A549 (cell line): ENCODE measurements around the gene KLLN. TPM values are rescaled to one million over a fixed set of nuclear protein-coding genes. Genes with fewer than 3 reads are reported as not detected.

Experiments used
- ATAC-seq, 2 experiments: fragments of 200-7000 bp in 1 of 2; fragments of >200 bp in 1 of 2; cut with Nextera tagmentation in 1 of 2; cut with Tn5 transposase in 1 of 2; 3 replicates each; pipeline versions ENCODE4 v1.8.0 to v1.9.1; 2018 to 2020; ENCODE audit warnings: mild to moderate bottlenecking in 1 of 2, moderate library complexity in 1 of 2
- CTCF ChIA-PET: fragments of 300-600 bp; sonication (Branson Sonifier 250); formaldehyde crosslinking; extraction: SDS; loops from one replicate; lab custom pipeline; 2021; ENCODE audit warnings: antibody characterized with exemption, inconsistent platforms; lab: Yijun Ruan, JAX
- POLR2A ChIA-PET: fragments of 350-600 bp; formaldehyde crosslinking; extraction: SDS; loops from one replicate; lab custom pipeline; 2021; ENCODE audit warnings: antibody characterized with exemption, inconsistent platforms; lab: Yijun Ruan, JAX
- DNase-seq, 2 experiments: peaks; one replicate each; pipeline versions ENCODE4 v3.0.0 to v3.0.0-alpha.2; 2011 to 2016; ENCODE audit warnings: low read depth in 1 of 2, low spot score in 1 of 2
- FAIRE-seq: peaks from 2 replicates; lab custom pipeline; 2011; peaks lifted over from hg19 to GRCh38; lab: Jason Lieb, UNC
- H3K27ac ChIP-seq, 2 experiments: fragments of >200 bp; sonication (Bioruptor Twin); formaldehyde crosslinking; 3 replicates each; pipeline ENCODE4 v1.5.1; 2016 to 2017
- H3K4me1 ChIP-seq: fragments of >200 bp; sonication (Bioruptor Twin); formaldehyde crosslinking; 3 replicates; pipeline ENCODE4 v1.6.1; 2016
- H3K4me2 ChIP-seq: fragments of >200 bp; sonication (Bioruptor Twin); formaldehyde crosslinking; 3 replicates; pipeline ENCODE4 v1.6.1; 2016
- H3K4me3 ChIP-seq: fragments of >200 bp; sonication (Bioruptor Twin); formaldehyde crosslinking; 3 replicates; pipeline ENCODE4 v1.5.1; 2016
- H3K9me3 ChIP-seq: fragments of >200 bp; sonication (Bioruptor Twin); formaldehyde crosslinking; 3 replicates; pipeline ENCODE4 v1.6.1; 2016
- BHLHE40 ChIP-seq: IDR thresholded peaks from 2 replicates; pipeline ENCODE4 v1.6.1; 2012; ENCODE audit warnings: low read depth, low read length, inconsistent platforms
- CBX8 ChIP-seq: fragments of 200-600 bp; sonication (generic); IDR thresholded peaks from 2 replicates; pipeline ENCODE4 v1.6.1; 2016
- CHD2 ChIP-seq: fragments of 150-350 bp; IDR thresholded peaks from 2 replicates; pipeline ENCODE4 v1.6.1; 2014; ENCODE audit warnings: low read length; ENCODE audit not compliant: partially characterized antibody
- CHD4 ChIP-seq: fragments of 200-600 bp; sonication (generic); IDR thresholded peaks from 2 replicates; pipeline ENCODE4 v1.6.1; 2016; ENCODE audit warnings: antibody characterized with exemption, mild to moderate bottlenecking, borderline replicate concordance
- CTCF ChIP-seq: fragments of >200 bp; sonication (Bioruptor Twin); formaldehyde crosslinking; IDR thresholded peaks from 3 replicates; pipeline ENCODE4 v1.5.1; 2016
- FOSL2 ChIP-seq, 2 experiments: fragments of 450-650 bp in 1 of 2; fragments of >200 bp in 1 of 2; sonication (Bioruptor Twin) in 1 of 2; formaldehyde crosslinking; IDR thresholded peaks; 2 replicates each; pipeline versions ENCODE4 v1.5.0 to v1.6.1; 2016 to 2020; ENCODE audit warnings: mild to moderate bottlenecking in 1 of 2, moderate library complexity in 1 of 2
- FOXS1 ChIP-seq: fragments of 250-450 bp; sonication (Bioruptor Pico); IDR thresholded peaks from 2 replicates; pipeline ENCODE4 v1.5.0; 2020; ENCODE audit warnings: mild to moderate bottlenecking, moderate library complexity
- HOXA7 ChIP-seq: fragments of 250-450 bp; sonication (Bioruptor Pico); IDR thresholded peaks from 2 replicates; pipeline ENCODE4 v1.5.0; 2020; ENCODE audit warnings: mild to moderate bottlenecking, moderate library complexity
- HOXB5 ChIP-seq: fragments of 250-450 bp; sonication (Bioruptor Pico); IDR thresholded peaks from 2 replicates; pipeline ENCODE4 v1.5.0; 2020; ENCODE audit warnings: mild to moderate bottlenecking, moderate library complexity
- JUN ChIP-seq, 2 experiments: fragments of >200 bp; sonication (Bioruptor Twin); formaldehyde crosslinking; IDR thresholded peaks; 2 replicates in 1 of 2; 3 replicates in 1 of 2; pipeline ENCODE4 v1.6.1; 2016 to 2017
- MAFK ChIP-seq: fragments of 450-650 bp; IDR thresholded peaks from 2 replicates; pipeline ENCODE4 v1.6.1; 2014; ENCODE audit not compliant: partially characterized antibody
- MAX ChIP-seq: IDR thresholded peaks from 2 replicates; pipeline ENCODE4 v1.6.1; 2012
- NR3C1 ChIP-seq: fragments of >200 bp; sonication (Bioruptor Twin); formaldehyde crosslinking; IDR thresholded peaks from 3 replicates; pipeline ENCODE4 v1.6.1; 2017
- PHF8 ChIP-seq: fragments of 200-600 bp; sonication (generic); IDR thresholded peaks from 2 replicates; pipeline ENCODE4 v1.6.1; 2016; ENCODE audit warnings: low read depth, mild to moderate bottlenecking, antibody characterized with exemption, moderate library complexity, borderline replicate concordance
- POLR2A ChIP-seq: IDR thresholded peaks from 2 replicates; pipeline ENCODE4 v1.6.1; 2012; ENCODE audit warnings: mild to moderate bottlenecking, low read length
- POLR2AphosphoS2 ChIP-seq: conservative IDR thresholded peaks from 2 replicates; pipeline ENCODE4 v1.6.1; 2012; ENCODE audit warnings: low read length, improper control_type of control experiment, inconsistent platforms
- RAD21 ChIP-seq, 2 experiments: fragments of >200 bp in 1 of 2; sonication (Bioruptor Twin) in 1 of 2; formaldehyde crosslinking in 1 of 2; IDR thresholded peaks in 1 of 2; conservative IDR thresholded peaks in 1 of 2; 2 replicates in 1 of 2; 3 replicates in 1 of 2; pipeline ENCODE4 v1.6.1; 2012 to 2018; ENCODE audit warnings: inconsistent platforms in 1 of 2
- RARB ChIP-seq: fragments of 250-450 bp; sonication (Bioruptor Pico); IDR thresholded peaks from 2 replicates; pipeline ENCODE4 v1.8.0; 2021; ENCODE audit warnings: mild to moderate bottlenecking, moderate library complexity
- REST ChIP-seq: fragments of 200-600 bp; sonication (generic); IDR thresholded peaks from 2 replicates; pipeline ENCODE4 v1.6.1; 2016; ENCODE audit warnings: antibody characterized with exemption, mild to moderate bottlenecking, moderate library complexity
- RFX5 ChIP-seq: fragments of 450-650 bp; IDR thresholded peaks from 2 replicates; pipeline ENCODE4 v1.7.1; 2014; ENCODE audit warnings: antibody characterized with exemption, mild to moderate bottlenecking, moderate library complexity
- SMC3 ChIP-seq: fragments of >200 bp; sonication (Bioruptor Twin); formaldehyde crosslinking; IDR thresholded peaks from 3 replicates; pipeline ENCODE4 v1.6.1; 2018; ENCODE audit warnings: inconsistent platforms
- TFCP2L1 ChIP-seq: fragments of 250-450 bp; sonication (Bioruptor Pico); IDR thresholded peaks from 2 replicates; pipeline ENCODE4 v1.5.0; 2021; ENCODE audit warnings: mild to moderate bottlenecking
- ZC3H11A ChIP-seq: fragments of 450-650 bp; IDR thresholded peaks from 2 replicates; pipeline ENCODE4 v1.6.1; 2014; ENCODE audit warnings: antibody characterized with exemption, mild to moderate bottlenecking
- ZFP36 ChIP-seq: fragments of 450-650 bp; IDR thresholded peaks from 2 replicates; pipeline ENCODE4 v1.6.1; 2014; ENCODE audit warnings: borderline replicate concordance; ENCODE audit not compliant: partially characterized antibody
- ZNF302 ChIP-seq: fragments of 250-450 bp; sonication (Bioruptor Pico); IDR thresholded peaks from 2 replicates; pipeline ENCODE4 v1.9.0; 2021; ENCODE audit warnings: inconsistent platforms, mild to moderate bottlenecking, moderate library complexity
- WGBS: methylation state at CpG from one replicate; pipeline ENCODE4 v1.1.6; 2017; ENCODE audit errors: missing lambda C conversion rate; 5-methylcytosine and 5-hydroxymethylcytosine counted together
- polyA plus RNA-seq, 4 experiments: library from polyadenylated mRNA; depleted of rRNA in 3 of 4; stranded (reverse); fragments of >200 nt; fragmentation: RNase III in 1 of 4; extraction: RNeasy Plus Mini Kit Qiagen cat#74134 plus additional on column Dnase treatment in 1 of 4; gene quantifications; 2 replicates in 3 of 4; 3 replicates in 1 of 4; pipeline ENCODE4 v1.2.3, GENCODE V29; 2011 to 2017
- TF ChIP-seq, protein P1 (sequence below): IDR thresholded peaks from 2 replicates; pipeline ENCODE4 v1.6.1; 2012; ENCODE audit warnings: low read depth, borderline replicate concordance
- TF ChIP-seq, protein P2 (sequence below): fragments of 450-650 bp; IDR thresholded peaks from 2 replicates; pipeline ENCODE4 v1.6.1; 2014; ENCODE audit warnings: antibody characterized with exemption

KLLN gene
- polyA plus RNA-seq, 2 of the 4 experiments (the other 2 are of a cell fraction), result 0.57 to 0.58 TPM

- FAIRE-seq, result no peak
- POLR2A ChIA-PET, result interaction anchor here (2.7 kb wide), 1 partner anchor 10 kb away, joined by 15 read pairs; the partner anchor contains the start of genes KLLN and PTEN
These were observed 11.2 kb downstream of the KLLN start for GRCh38 chr10:87852089-87852488.

DNA sequence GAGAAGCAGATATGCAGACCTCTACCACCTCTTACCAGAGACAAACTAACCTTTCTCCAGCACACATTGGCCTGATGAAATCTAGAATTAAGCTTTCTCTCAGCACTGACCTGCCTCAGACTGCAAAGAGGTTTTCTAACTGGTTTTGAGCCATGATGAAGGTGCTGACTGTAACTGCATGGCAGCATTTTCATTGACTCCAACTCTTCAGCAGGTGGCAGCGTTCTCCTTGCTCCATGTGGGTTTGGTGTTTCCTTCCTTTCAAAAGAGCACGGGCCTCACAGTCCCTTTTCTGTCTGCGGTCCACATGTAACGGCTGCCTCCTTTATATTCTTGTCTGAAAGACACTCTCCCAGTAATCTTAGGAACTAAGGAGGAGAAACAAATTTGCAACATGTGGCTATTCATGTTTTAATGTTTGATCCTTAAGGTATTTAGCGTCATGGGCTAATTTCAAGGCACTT lies 12.6 kb downstream of the KLLN start:
- Histone ChIP-seq H3K4me1 (peaks cover 29% of the 10 kb centered on the region), H3K9me3 (no peaks in the 10 kb centered on the region), H3K4me3 (no peak overlapping the region), H3K4me2 (peak overlapping the region; percentile 29; the same call in 1 of the 3 replicates), H3K27ac (peak overlapping the region in 1 of 2 experiments; percentile 58; a peak in 3 of 6 replicates)
- ChIA-PET POLR2A (interaction anchor here (0.7 to 2.7 kb wide), 3 partner anchors 9 to 33 kb away, joined by 3 to 15 read pairs (median 3); partner anchors contain the start of genes ATAD1, KLLN and PTEN), CTCF (interaction anchor here (0.7 to 4.6 kb wide), 20 partner anchors 9 to 706 kb away, joined by 3 to 39 read pairs (median 5); partner anchors contain the start of gene ATAD1)
- FAIRE-seq, result peak; percentile 70
- peak; percentile 63 to 83 for DNase-seq
- 32% methylated on average over 5 of the region's 5 CpGs for WGBS
- peak; percentile 89 to 92 for ATAC-seq
- TF ChIP-seq BHLHE40 (no peak), RAD21 (conservative IDR thresholded peaks at IDR 0.05 in 1 of 2, IDR thresholded peaks at IDR 0.05 in 1 of 2) (peak; percentile 82 to 87), CHD2 (no peak), RARB (CRISPR knock-in tag) (no peak), POLR2AphosphoS2 (no peak), CTCF (peak; percentile 64), REST (no peak), SMC3 (peak; percentile 75), HOXA7 (CRISPR knock-in tag) (no peak), ZFP36 (no peak), HOXB5 (no peak; the same call in 1 of the 2 replicates), FOSL2 (IDR thresholded peaks at IDR 0.05) (no peak), FOSL2 (CRISPR knock-in tag; IDR thresholded peaks at IDR 0.05) (no peak), TFCP2L1 (CRISPR knock-in tag) (no peak), JUN (IDR thresholded peaks at IDR 0.05) (no peak), FOXS1 (CRISPR knock-in tag) (0 out of 2 replicates have a peak, but pooled peaks have one; percentile 28), CHD4 (no peak), POLR2A (no peak), MAX (peak; percentile 57; the same call in 1 of the 2 replicates), RFX5 (no peak), ZC3H11A (no peak), ZNF302 (CRISPR knock-in tag) (no peak), MAFK (no peak), CBX8 (no peak)
- TF ChIP-seq, protein P1, sequence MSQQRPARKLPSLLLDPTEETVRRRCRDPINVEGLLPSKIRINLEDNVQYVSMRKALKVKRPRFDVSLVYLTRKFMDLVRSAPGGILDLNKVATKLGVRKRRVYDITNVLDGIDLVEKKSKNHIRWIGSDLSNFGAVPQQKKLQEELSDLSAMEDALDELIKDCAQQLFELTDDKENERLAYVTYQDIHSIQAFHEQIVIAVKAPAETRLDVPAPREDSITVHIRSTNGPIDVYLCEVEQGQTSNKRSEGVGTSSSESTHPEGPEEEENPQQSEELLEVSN, result no peak
- TF ChIP-seq, protein P2, sequence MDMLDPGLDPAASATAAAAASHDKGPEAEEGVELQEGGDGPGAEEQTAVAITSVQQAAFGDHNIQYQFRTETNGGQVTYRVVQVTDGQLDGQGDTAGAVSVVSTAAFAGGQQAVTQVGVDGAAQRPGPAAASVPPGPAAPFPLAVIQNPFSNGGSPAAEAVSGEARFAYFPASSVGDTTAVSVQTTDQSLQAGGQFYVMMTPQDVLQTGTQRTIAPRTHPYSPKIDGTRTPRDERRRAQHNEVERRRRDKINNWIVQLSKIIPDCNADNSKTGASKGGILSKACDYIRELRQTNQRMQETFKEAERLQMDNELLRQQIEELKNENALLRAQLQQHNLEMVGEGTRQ, result no peak

More at GRCh38 chr10:87852089-87852488, 11.2 kb downstream of the KLLN start:
- no peak overlapping the region for H3K4me2 ChIP-seq
- no peak for ATAC-seq
- H3K4me3 ChIP-seq, result no peak overlapping the region
- H3K27ac ChIP-seq, result no peak overlapping the region
- peaks cover 18% of the 10 kb centered on the region; the same call in 2 of the 3 replicates for H3K4me1 ChIP-seq
- WGBS, result 92% methylated on average over 1 of the region's 1 CpG
- H3K9me3 ChIP-seq, result no peaks in the 10 kb centered on the region
- DNase-seq, result no peak
- TF ChIP-seq MAFK (peak; percentile 86), MAX (no peak), ZNF302 (CRISPR knock-in tag) (no peak), NR3C1 (no peak), PHF8 (no peak)
- TF ChIP-seq, protein P2, result no peak
- CTCF ChIA-PET, result interaction anchor here (0.7 to 4.6 kb wide), 9 partner anchors 10 to 700 kb away, joined by 3 to 39 read pairs (median 5); partner anchors contain the start of gene ATAD1
